Upper lobe of left lung (tissue), 4 donors: Measurements from ENCODE around the gene CDHR4.

ENCODE experiments used
- CTCF ChIP-seq, 6 experiments: fragments of 450-650 bp in 4 of 6; fragments of 200-600 bp in 2 of 6; sonication (generic) in 2 of 6; IDR thresholded peaks; one replicate each; pipeline ENCODE4 v1.5.1; 2016 to 2019; ENCODE audit warnings: antibody characterized with exemption in 6 of 6
- EP300 ChIP-seq, 4 donors: sonication (generic); formaldehyde crosslinking; IDR thresholded peaks; one replicate each; pipeline ENCODE4 v1.5.1; 2017; ENCODE audit warnings: antibody characterized with exemption in 4 of 4, control low read depth in 2 of 4
- POLR2A ChIP-seq, 4 donors: fragments of 450-650 bp; IDR thresholded peaks; one replicate each; pipeline ENCODE4 v1.5.1; 2016 to 2017; ENCODE audit warnings: antibody characterized with exemption in 4 of 4, mild to moderate bottlenecking in 2 of 4
- POLR2AphosphoS5 ChIP-seq, 2 donors: sonication (generic); formaldehyde crosslinking; IDR thresholded peaks; one replicate each; pipeline ENCODE4 v1.5.1; 2017; ENCODE audit warnings: antibody characterized with exemption in 2 of 2

DNA sequence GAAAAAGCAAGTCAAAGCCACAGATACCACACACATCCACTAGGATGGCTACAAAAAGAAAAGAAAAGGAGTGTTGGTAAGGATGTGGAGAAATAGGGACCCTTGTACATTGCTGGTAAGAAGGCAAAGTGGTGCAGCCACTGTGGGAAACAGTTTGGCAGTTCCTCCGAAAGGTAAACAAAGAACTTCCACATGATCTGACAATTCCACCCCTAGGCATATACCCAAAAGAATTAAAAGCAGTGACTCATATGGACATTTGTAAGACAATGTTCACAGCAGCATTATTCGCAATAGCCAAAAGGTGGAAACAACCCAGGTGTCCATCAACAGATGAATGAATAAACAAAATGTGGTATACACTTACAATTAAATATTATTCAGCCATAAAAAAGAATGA is 53.7 kb downstream of the CDHR4 start:
- TF ChIP-seq CTCF (IDR thresholded peaks at IDR 0.05), result no peak
- TF ChIP-seq POLR2AphosphoS5 (IDR thresholded peaks at IDR 0.05), result no peak
- no peak for TF ChIP-seq POLR2A (IDR thresholded peaks at IDR 0.05)
- no peak for TF ChIP-seq EP300 (IDR thresholded peaks at IDR 0.05)
